HepG2 (cell line): ENCODE results near the gene DDI2.

ENCODE experiments used
- CENPT ChIP-seq: sonication (generic); formaldehyde crosslinking; IDR thresholded peaks from 2 replicates; pipeline ENCODE4 v1.8.0; 2022; ENCODE audit warnings: low read depth, mild to moderate bottlenecking, moderate library complexity, missing genetic modification reagents
- EP300 ChIP-seq, 3 experiments: sonication (generic) in 1 of 3; formaldehyde crosslinking in 1 of 3; IDR thresholded peaks; 2 replicates each; pipeline versions ENCODE4 v1.5.1 to v1.6.1; 2011 to 2020; ENCODE audit warnings: low read depth in 2 of 3, low read length in 2 of 3, borderline replicate concordance in 1 of 3, improper control_type of control experiment in 1 of 3, mild to moderate bottlenecking in 1 of 3, missing genetic modification reagents in 1 of 3, moderate library complexity in 1 of 3
- ERF ChIP-seq: IDR thresholded peaks from 2 replicates; pipeline ENCODE4 v1.6.1; 2018; ENCODE audit warnings: missing biosample characterization, missing genetic modification reagents
- HDAC2 ChIP-seq: sonication (generic); formaldehyde crosslinking; IDR thresholded peaks from 2 replicates; pipeline ENCODE4 v1.4.0; 2020; ENCODE audit warnings: missing genetic modification reagents
- HNRNPLL ChIP-seq: fragments of 200-400 bp; formaldehyde crosslinking; IDR thresholded peaks from 2 replicates; pipeline ENCODE4 v1.6.1; 2017; ENCODE audit warnings: mild to moderate bottlenecking, low read depth, low read length; ENCODE audit not compliant: poor library complexity, severe bottlenecking
- PRPF4 ChIP-seq: fragments of 200-400 bp; formaldehyde crosslinking; IDR thresholded peaks from 2 replicates; pipeline ENCODE4 v1.6.1; 2016; ENCODE audit warnings: low read length, low read depth; ENCODE audit not compliant: poor library complexity, severe bottlenecking
- TAF1 ChIP-seq: sonication (generic); formaldehyde crosslinking; IDR thresholded peaks from 2 replicates; pipeline ENCODE4 v1.4.0; 2020; ENCODE audit warnings: missing genetic modification reagents
- TF ChIP-seq, protein P1 (sequence below): sonication (generic); formaldehyde crosslinking; IDR thresholded peaks from 2 replicates; pipeline ENCODE4 v1.5.0; 2020; ENCODE audit warnings: mild to moderate bottlenecking, missing genetic modification reagents, moderate library complexity

- TF ChIP-seq TAF1 (no peak), EP300 (IDR thresholded peaks at IDR 0.05; ENCODE audit: low read depth in 2 of 2, low read length in 2 of 2) (no peak), EP300 (CRISPR knock-in tag; IDR thresholded peaks at IDR 0.05; ENCODE audit: borderline replicate concordance) (no peak), PRPF4 (no peak), ERF (CRISPR knock-in tag) (no peak), CENPT (CRISPR knock-in tag) (no peak), HDAC2 (CRISPR knock-in tag) (no peak), HNRNPLL (no peak)
- TF ChIP-seq, protein P1, sequence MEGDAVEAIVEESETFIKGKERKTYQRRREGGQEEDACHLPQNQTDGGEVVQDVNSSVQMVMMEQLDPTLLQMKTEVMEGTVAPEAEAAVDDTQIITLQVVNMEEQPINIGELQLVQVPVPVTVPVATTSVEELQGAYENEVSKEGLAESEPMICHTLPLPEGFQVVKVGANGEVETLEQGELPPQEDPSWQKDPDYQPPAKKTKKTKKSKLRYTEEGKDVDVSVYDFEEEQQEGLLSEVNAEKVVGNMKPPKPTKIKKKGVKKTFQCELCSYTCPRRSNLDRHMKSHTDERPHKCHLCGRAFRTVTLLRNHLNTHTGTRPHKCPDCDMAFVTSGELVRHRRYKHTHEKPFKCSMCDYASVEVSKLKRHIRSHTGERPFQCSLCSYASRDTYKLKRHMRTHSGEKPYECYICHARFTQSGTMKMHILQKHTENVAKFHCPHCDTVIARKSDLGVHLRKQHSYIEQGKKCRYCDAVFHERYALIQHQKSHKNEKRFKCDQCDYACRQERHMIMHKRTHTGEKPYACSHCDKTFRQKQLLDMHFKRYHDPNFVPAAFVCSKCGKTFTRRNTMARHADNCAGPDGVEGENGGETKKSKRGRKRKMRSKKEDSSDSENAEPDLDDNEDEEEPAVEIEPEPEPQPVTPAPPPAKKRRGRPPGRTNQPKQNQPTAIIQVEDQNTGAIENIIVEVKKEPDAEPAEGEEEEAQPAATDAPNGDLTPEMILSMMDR (CRISPR knock-in tag), result no peak
Measured at GRCh38 chr1:15696956-15697521, 79.8 kb downstream of the DDI2 start.
